ENCODE measurements around the gene SLC9A1. TPM values are rescaled to one million over a fixed set of nuclear protein-coding genes. Genes with fewer than 3 reads are reported as not detected.

Gene SLC9A1
- total RNA-seq, 1 experiment from 2014 or later: 35.3 TPM

- Histone ChIP-seq H3K9me3 (ENCODE audit: low read length) (no peaks in the 10 kb centered on the region), H3K4me2 (ENCODE audit: low read depth, low read length, poor library complexity, severe bottlenecking) (peak overlapping the region; percentile 100), H3K27me3 (ENCODE audit: low read length) (no peaks in the 10 kb centered on the region), H2AFZ (ENCODE audit: low read length) (no peak overlapping the region), H3K9ac (ENCODE audit: low read length) (peak overlapping the region; percentile 72), H4K20me1 (ENCODE audit: insufficient read depth, low read depth, low read length) (peaks cover 23% of the 10 kb centered on the region), H3K9me2 (replicated peaks; ENCODE audit: insufficient read depth, low read length) (no peaks in the 10 kb centered on the region), H3K27ac (ENCODE audit: low read length) (peak overlapping the region; percentile 99), H3K36me3 (ENCODE audit: insufficient read depth, low read length) (peaks cover 16% of the 10 kb centered on the region), H3K4me3 (ENCODE audit: low read length) (peak overlapping the region; percentile 62), H3K79me2 (ENCODE audit: low read length) (peaks cover 75% of the 10 kb centered on the region), H3K4me1 (ENCODE audit: low read length) (peaks cover 97% of the 10 kb centered on the region)
- peak; percentile 88 for DNase-seq
Measured at GRCh38 chr1:27149084-27149761, 5.7 kb downstream of the SLC9A1 start.

DNA sequence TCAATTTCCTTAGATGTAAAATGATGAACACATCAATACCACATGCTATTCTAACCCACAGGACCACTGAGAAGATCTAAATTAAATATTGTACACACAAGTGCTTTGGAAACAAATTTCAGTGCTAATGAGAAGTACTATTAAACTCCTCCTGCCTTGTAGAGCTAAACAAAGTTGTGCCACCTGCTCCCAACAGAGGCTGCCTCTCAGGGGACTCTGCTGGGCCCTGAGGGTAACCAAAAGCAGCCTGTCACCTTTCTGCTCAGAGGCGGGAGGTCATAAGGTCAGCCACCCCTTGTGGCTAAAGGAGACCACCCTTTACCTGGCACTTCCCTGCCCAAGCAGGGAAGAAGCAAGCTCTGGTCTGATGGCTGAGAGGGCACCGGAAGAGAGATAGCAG lies 6.3 kb downstream of the SLC9A1 start:
- H3K79me2 ChIP-seq (ENCODE audit: low read length): peaks cover 75% of the 10 kb centered on the region
- H3K9ac ChIP-seq (ENCODE audit: low read length): peak overlapping the region; percentile 72
- no peaks in the 10 kb centered on the region for H3K9me3 ChIP-seq (ENCODE audit: low read length)
- H4K20me1 ChIP-seq (ENCODE audit: insufficient read depth, low read depth, low read length): peaks cover 19% of the 10 kb centered on the region
- peaks cover 16% of the 10 kb centered on the region for H3K36me3 ChIP-seq (ENCODE audit: insufficient read depth, low read length)
- H3K4me1 ChIP-seq (ENCODE audit: low read length): peaks cover 97% of the 10 kb centered on the region
- no peaks in the 10 kb centered on the region for H3K27me3 ChIP-seq (ENCODE audit: low read length)
- peak; percentile 91 for DNase-seq
- peak overlapping the region; percentile 62 for H3K4me3 ChIP-seq (ENCODE audit: low read length)
- no peak overlapping the region for H2AFZ ChIP-seq (ENCODE audit: low read length)
- H3K27ac ChIP-seq (ENCODE audit: low read length): peak overlapping the region; percentile 99
- H3K9me2 ChIP-seq (replicated peaks; ENCODE audit: insufficient read depth, low read length): no peaks in the 10 kb centered on the region
- H3K4me2 ChIP-seq (ENCODE audit: low read depth, low read length, poor library complexity, severe bottlenecking): peak overlapping the region; percentile 100

DNA sequence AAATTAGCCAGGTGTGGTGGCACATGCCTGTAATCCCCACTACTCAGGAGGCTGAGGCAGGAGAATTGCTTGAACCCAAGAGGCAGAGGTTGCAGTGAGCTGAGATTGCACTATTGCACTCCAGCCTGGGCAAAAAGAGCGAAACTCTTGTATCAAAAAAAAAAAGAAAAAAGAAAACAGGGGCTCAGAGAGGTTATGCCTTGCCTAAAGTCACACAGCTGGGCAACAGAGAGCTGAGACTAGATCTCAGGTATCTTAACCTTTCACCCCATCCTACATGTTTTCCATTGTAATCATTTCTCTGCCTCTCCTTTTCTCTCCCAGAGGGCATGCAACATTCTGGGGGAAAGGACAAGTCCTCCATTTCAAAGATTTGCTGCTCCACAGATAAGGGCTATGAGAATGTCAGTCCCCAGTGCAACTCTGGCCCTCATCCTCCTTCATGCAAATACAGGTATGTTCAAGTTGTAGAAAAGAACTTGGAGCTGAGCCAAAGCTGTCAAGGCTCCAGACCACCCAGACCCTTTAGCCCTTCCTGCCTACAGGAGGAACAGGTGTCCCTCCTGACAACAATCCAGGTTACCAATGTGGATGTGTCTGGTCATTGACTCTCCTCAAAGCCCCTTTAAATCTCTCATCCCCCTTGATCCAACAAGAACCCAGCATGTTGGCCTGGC lies 6.9 kb downstream of the SLC9A1 start:
- Histone ChIP-seq H3K27me3 (ENCODE audit: low read length) (no peaks in the 10 kb centered on the region), H3K79me2 (ENCODE audit: low read length) (peaks cover 75% of the 10 kb centered on the region), H2AFZ (ENCODE audit: low read length) (no peak overlapping the region), H3K9me3 (ENCODE audit: low read length) (no peaks in the 10 kb centered on the region), H3K9me2 (replicated peaks; ENCODE audit: insufficient read depth, low read length) (no peaks in the 10 kb centered on the region), H4K20me1 (ENCODE audit: insufficient read depth, low read depth, low read length) (peaks cover 19% of the 10 kb centered on the region; the same call in 1 of the 2 replicates), H3K36me3 (ENCODE audit: insufficient read depth, low read length) (peaks cover 16% of the 10 kb centered on the region), H3K4me3 (ENCODE audit: low read length) (peak overlapping the region; percentile 62), H3K27ac (ENCODE audit: low read length) (peak overlapping the region; percentile 99), H3K4me1 (ENCODE audit: low read length) (peaks cover 97% of the 10 kb centered on the region), H3K9ac (ENCODE audit: low read length) (peak overlapping the region; percentile 72), H3K4me2 (ENCODE audit: low read depth, low read length, poor library complexity, severe bottlenecking) (peak overlapping the region; percentile 100)
- DNase-seq: peak; percentile 81

DNA sequence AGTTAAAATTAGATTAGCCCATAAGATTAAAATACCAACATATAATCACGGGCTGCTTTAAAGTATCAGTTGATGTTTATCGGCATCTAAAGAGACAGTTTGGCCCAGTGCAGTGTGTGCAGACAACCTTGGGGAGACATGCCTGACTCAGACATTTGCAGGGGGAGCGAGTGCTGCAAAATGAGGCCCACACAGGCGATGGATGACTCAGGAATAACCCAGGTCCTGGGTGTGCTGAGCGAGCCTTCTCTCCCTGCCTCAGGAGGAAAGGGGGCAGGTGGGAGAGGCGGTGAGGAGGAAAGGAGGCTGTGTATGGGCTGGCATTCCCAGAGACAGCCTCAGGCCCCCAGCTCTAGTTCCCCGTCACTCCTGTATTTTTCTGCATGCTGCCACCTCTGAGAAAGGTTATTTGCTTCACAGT lies 9.0 kb downstream of the SLC9A1 start:
- Histone ChIP-seq H3K79me2 (ENCODE audit: low read length) (peaks cover 77% of the 10 kb centered on the region), H3K27me3 (ENCODE audit: low read length) (no peaks in the 10 kb centered on the region), H3K4me1 (ENCODE audit: low read length) (peaks cover 97% of the 10 kb centered on the region), H3K4me3 (ENCODE audit: low read length) (no peak overlapping the region), H4K20me1 (ENCODE audit: insufficient read depth, low read depth, low read length) (peaks cover 25% of the 10 kb centered on the region; the same call in 1 of the 2 replicates), H3K27ac (ENCODE audit: low read length) (peak overlapping the region; percentile 99), H3K36me3 (ENCODE audit: insufficient read depth, low read length) (peaks cover 16% of the 10 kb centered on the region), H2AFZ (ENCODE audit: low read length) (no peak overlapping the region), H3K9ac (ENCODE audit: low read length) (no peak overlapping the region), H3K9me3 (ENCODE audit: low read length) (no peaks in the 10 kb centered on the region), H3K9me2 (replicated peaks; ENCODE audit: insufficient read depth, low read length) (no peaks in the 10 kb centered on the region), H3K4me2 (ENCODE audit: low read depth, low read length, poor library complexity, severe bottlenecking) (no peak overlapping the region)
- DNase-seq: no peak

- Histone ChIP-seq H2AFZ (ENCODE audit: low read length) (no peak overlapping the region), H3K27me3 (ENCODE audit: low read length) (no peaks in the 10 kb centered on the region), H3K9me2 (replicated peaks; ENCODE audit: insufficient read depth, low read length) (no peaks in the 10 kb centered on the region), H3K36me3 (ENCODE audit: insufficient read depth, low read length) (peaks cover 16% of the 10 kb centered on the region), H3K4me2 (ENCODE audit: low read depth, low read length, poor library complexity, severe bottlenecking) (no peak overlapping the region), H4K20me1 (ENCODE audit: insufficient read depth, low read depth, low read length) (peaks cover 33% of the 10 kb centered on the region; the same call in 1 of the 2 replicates), H3K4me1 (ENCODE audit: low read length) (peaks cover 97% of the 10 kb centered on the region), H3K27ac (ENCODE audit: low read length) (peak overlapping the region; percentile 99), H3K9me3 (ENCODE audit: low read length) (no peaks in the 10 kb centered on the region), H3K9ac (ENCODE audit: low read length) (no peak overlapping the region), H3K79me2 (ENCODE audit: low read length) (peaks cover 77% of the 10 kb centered on the region), H3K4me3 (ENCODE audit: low read length) (no peak overlapping the region)
- DNase-seq: no peak
Measured at GRCh38 chr1:27144920-27145661, 9.8 kb downstream of the SLC9A1 start.

DNA sequence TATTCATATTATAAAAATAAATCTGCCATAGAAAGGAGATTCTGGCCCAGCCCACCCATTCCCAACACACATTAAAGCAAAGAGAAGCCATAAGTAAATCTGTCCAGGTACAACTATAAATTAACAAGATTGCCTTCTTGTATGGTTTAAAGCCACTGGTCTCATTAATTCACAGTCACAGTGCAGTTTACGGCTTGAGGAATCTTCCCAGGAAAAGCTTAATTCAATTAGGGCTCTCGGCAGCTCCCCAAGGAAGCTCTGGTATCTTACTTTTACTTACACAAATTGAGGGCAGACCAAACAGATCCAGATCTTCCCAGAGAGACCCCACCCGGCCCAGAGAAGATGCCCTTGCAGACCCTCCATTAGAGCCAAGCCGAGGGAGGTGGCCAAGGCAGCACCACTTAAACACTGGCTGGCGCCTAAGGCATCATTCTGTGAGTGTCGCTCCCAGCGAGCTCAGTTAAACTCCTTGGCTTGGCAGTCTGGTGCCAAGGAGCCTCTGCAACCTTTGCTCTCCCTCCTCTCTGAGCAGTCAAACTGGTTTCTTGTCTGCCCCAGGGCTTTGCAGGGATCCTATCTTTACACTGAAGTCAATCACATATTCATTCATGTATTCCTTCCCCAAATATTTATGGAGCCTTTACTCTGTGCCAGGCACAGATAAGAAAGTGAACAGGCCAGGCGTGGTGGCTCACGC lies 10.7 kb downstream of the SLC9A1 start:
- peaks cover 38% of the 10 kb centered on the region; the same call in 1 of the 2 replicates for H4K20me1 ChIP-seq (ENCODE audit: insufficient read depth, low read depth, low read length)
- peaks cover 16% of the 10 kb centered on the region for H3K36me3 ChIP-seq (ENCODE audit: insufficient read depth, low read length)
- H3K4me2 ChIP-seq (ENCODE audit: low read depth, low read length, poor library complexity, severe bottlenecking): peak overlapping the region; percentile 72
- no peak for DNase-seq
- peaks cover 97% of the 10 kb centered on the region for H3K4me1 ChIP-seq (ENCODE audit: low read length)
- H3K27ac ChIP-seq (ENCODE audit: low read length): peak overlapping the region; percentile 99
- H3K27me3 ChIP-seq (ENCODE audit: low read length): no peaks in the 10 kb centered on the region
- no peaks in the 10 kb centered on the region for H3K9me2 ChIP-seq (replicated peaks; ENCODE audit: insufficient read depth, low read length)
- H3K9ac ChIP-seq (ENCODE audit: low read length): peak overlapping the region; percentile 19; the same call in 1 of the 2 replicates
- peaks cover 84% of the 10 kb centered on the region for H3K79me2 ChIP-seq (ENCODE audit: low read length)
- no peak overlapping the region for H2AFZ ChIP-seq (ENCODE audit: low read length)
- no peaks in the 10 kb centered on the region for H3K9me3 ChIP-seq (ENCODE audit: low read length)
- no peak overlapping the region for H3K4me3 ChIP-seq (ENCODE audit: low read length)

DNA sequence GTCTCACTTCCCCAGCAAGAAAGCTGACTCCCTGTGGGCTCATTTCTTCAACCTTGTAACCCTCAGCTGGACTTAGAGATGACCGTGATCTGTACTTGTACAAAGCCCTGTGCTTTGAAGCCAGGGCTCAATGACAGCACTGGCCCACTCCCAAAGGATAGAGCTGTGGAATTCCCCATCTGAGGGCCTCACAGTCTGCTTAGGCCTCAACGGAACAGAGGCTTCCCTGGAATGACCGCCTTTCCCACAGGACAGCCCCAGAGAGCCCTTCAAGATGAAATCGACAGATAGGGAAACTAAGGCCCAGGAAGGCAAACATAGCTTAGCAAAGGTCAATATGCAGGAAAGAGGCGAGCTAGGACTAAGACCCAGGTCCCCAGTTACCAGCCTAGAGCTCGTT lies 11.5 kb downstream of the SLC9A1 start:
- H3K4me1 ChIP-seq (ENCODE audit: low read length): peaks cover 97% of the 10 kb centered on the region
- H2AFZ ChIP-seq (ENCODE audit: low read length): no peak overlapping the region
- no peaks in the 10 kb centered on the region for H3K9me3 ChIP-seq (ENCODE audit: low read length)
- H3K27ac ChIP-seq (ENCODE audit: low read length): peak overlapping the region; percentile 99
- H3K9me2 ChIP-seq (replicated peaks; ENCODE audit: insufficient read depth, low read length): no peaks in the 10 kb centered on the region
- peak overlapping the region; percentile 59 for H3K9ac ChIP-seq (ENCODE audit: low read length)
- DNase-seq: no peak
- H4K20me1 ChIP-seq (ENCODE audit: insufficient read depth, low read depth, low read length): peaks cover 39% of the 10 kb centered on the region; the same call in 1 of the 2 replicates
- H3K4me3 ChIP-seq (ENCODE audit: low read length): peak overlapping the region; percentile 47
- peaks cover 16% of the 10 kb centered on the region for H3K36me3 ChIP-seq (ENCODE audit: insufficient read depth, low read length)
- H3K4me2 ChIP-seq (ENCODE audit: low read depth, low read length, poor library complexity, severe bottlenecking): peak overlapping the region; percentile 72
- no peaks in the 10 kb centered on the region for H3K27me3 ChIP-seq (ENCODE audit: low read length)
- peaks cover 92% of the 10 kb centered on the region for H3K79me2 ChIP-seq (ENCODE audit: low read length)

Measured in Karpas-422 (cell line).